Ammon's horn (tissue), 1 donor: ENCODE results near the gene PAQR9.

Experiments used
- DNase-seq: peaks from one replicate; pipeline ENCODE4 v3.0.0-alpha.2; 2016; ENCODE audit warnings: low spot score

PAQR9 gene

GRCh38 chr3:142982038-142982773, 18.7 kb upstream of the PAQR9 start:
- DNase-seq: no peak

- no peak for DNase-seq
Measured at GRCh38 chr3:142981108-142981507, 17.6 kb upstream of the PAQR9 start.

- no peak for DNase-seq
Measured at GRCh38 chr3:142977399-142977728, 13.9 kb upstream of the PAQR9 start.

- DNase-seq: peak; percentile 70
Measured at GRCh38 chr3:142976621-142977398, 13.3 kb upstream of the PAQR9 start.

- DNase-seq: no peak
Measured at GRCh38 chr3:142975316-142975995, 12.0 kb upstream of the PAQR9 start.

GRCh38 chr3:142973217-142974009, 9.9 kb upstream of the PAQR9 start:
- peak; percentile 56 for DNase-seq

- no peak for DNase-seq
Measured at GRCh38 chr3:142972092-142972753, 8.7 kb upstream of the PAQR9 start.

- no peak for DNase-seq
Measured at GRCh38 chr3:142971431-142971830, 8.0 kb upstream of the PAQR9 start.

- no peak for DNase-seq
Measured at GRCh38 chr3:142968319-142969025, 5.0 kb upstream of the PAQR9 start.

GRCh38 chr3:142966808-142967207, 3.3 kb upstream of the PAQR9 start:
- DNase-seq: no peak

GRCh38 chr3:142965581-142965980, 2.1 kb upstream of the PAQR9 start:
- DNase-seq: no peak

GRCh38 chr3:142963234-142963515, 299 bp downstream of the PAQR9 start:
- no peak for DNase-seq

GRCh38 chr3:142962520-142963233, 797 bp downstream of the PAQR9 start:
- no peak for DNase-seq

GRCh38 chr3:142962175-142962519, 1.3 kb downstream of the PAQR9 start:
- DNase-seq: no peak

- DNase-seq: no peak
Measured at GRCh38 chr3:142961539-142961938, 1.9 kb downstream of the PAQR9 start.

GRCh38 chr3:142960322-142960850, 3.1 kb downstream of the PAQR9 start:
- no peak for DNase-seq

GRCh38 chr3:142958707-142959106, 4.8 kb downstream of the PAQR9 start:
- DNase-seq: no peak

GRCh38 chr3:142953443-142953842, 10.0 kb downstream of the PAQR9 start:
- no peak for DNase-seq

- DNase-seq: no peak
Measured at GRCh38 chr3:142952272-142953193, 10.9 kb downstream of the PAQR9 start.
